OCI-M1 (cell line): ENCODE results near the gene MEFV.
"Not testable (repeated sequence)": the region's sequence is repeated elsewhere in the genome, so short reads cannot be mapped to it uniquely, and the experiment has no call there.

Experiments used
- DNase-seq: peaks from one replicate; lab custom pipeline; 2025; lab: John Stamatoyannopoulos, UW

The MEFV gene

GRCh38 chr16:3215601-3216262 is 40.7 kb downstream of the MEFV start:
- no peak for DNase-seq

DNA sequence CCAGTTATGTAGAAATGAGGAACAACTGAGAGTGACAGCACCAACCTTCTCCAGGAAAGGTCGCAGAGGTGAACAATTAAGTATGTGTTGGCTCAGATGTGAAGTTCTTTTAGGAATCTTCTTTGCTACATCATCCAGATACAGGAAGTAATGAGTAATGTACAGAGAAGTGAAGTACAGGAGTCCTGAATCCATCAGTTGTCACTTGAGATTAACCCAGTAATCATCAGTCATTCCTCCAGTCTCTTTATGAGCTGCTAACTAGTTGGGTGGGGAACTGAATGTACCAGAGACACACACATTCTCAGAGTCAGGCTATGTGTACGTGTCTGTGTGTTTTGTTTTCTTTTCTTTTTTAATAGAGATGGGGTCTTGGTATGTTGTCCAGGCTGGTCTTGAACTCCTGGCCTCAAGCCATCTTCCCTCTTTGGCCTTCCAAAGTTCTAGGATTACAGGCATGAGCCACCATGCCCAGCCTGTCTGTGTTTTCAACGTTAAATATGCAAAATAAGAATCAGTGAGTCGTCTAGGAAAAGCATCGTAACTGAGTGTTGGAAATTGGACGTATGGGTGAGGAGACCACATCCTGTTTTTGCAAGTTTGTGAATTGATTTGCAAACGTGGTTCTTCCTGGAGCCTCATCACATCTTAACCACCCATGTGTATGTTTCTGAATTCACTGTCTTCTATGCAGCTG is 41.4 kb downstream of the MEFV start:
- no peak for DNase-seq

GRCh38 chr16:3212567-3212966 is 43.9 kb downstream of the MEFV start:
- DNase-seq: no peak

DNA sequence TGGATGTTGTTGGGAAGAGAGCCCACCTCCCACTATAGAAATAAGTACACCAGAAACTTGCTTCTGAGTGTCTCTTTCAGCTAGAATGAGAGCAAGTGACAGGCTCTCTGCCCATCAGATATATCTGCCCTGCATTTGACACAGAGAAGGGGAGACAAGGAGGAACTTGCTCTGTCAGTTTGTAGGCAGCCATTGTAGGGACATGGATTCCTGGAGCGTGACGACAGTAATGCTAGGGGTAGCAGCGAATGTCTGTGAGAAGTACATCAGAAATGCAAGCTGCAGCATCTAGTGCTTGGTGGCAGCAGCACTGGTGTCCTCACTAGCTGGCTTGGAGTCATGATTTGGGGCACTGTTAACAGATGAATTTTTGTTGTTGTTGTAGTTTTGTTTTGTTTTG is 44.4 kb downstream of the MEFV start:
- DNase-seq: no peak

GRCh38 chr16:3207086-3207953 is 49.1 kb downstream of the MEFV start:
- DNase-seq: no peak

DNA sequence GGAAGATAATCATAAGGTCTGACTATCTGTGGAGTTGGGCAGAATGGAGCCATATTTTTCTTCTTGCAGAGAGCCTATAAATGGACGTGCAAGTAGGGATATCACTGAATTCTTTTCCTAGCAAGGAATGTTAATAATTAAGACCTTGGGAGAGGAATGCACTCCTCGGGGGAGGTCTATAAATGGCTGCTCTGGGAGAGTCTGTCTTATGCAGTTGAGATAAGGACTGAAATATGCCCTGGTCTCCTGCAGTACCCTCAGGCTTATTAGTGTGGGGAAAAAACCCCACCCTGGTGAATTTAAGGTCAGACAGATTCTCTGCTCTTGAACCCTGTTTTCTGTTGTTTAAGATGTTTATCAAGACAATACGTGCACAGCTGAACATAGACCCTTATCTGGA is 50.5 kb downstream of the MEFV start:
- DNase-seq: peak; percentile 25

- no peak for DNase-seq
Measured at GRCh38 chr16:3202903-3203539, 53.4 kb downstream of the MEFV start.

DNA sequence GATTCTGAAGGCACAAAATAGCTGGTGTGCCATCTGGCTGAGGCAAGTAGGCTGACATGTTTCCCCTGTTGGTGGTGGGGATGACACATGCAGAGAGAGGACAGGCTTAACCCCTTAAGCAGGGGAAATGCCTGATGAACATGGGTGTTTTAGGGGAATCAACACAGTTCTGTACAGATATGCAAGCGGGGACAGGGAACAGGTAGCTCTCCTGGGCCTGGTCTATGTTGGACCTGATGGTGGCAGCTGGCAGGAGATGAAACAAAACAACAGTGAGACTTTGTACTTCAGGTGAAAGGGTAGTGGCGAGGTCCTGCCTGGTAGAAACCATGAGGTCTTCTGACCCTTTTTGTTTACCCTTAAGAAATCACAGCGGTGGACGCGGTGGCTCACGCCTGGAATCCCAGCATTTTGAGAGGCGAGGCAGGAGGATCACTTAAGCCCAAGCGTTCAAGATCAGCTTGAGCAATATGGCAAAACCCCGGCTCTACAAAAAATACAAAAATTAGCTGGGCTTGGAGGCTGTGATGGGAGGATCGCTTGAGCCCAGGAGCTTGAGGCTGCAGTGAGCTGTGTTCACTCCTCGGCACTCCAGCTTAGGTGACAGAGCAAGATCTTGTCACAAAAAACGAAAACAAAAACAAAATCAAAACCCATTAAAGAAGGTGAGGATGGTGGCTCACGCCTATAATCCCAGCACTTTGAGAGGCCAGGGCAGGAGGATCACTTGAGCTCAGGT is 57.9 kb downstream of the MEFV start:
- DNase-seq: no peak

DNA sequence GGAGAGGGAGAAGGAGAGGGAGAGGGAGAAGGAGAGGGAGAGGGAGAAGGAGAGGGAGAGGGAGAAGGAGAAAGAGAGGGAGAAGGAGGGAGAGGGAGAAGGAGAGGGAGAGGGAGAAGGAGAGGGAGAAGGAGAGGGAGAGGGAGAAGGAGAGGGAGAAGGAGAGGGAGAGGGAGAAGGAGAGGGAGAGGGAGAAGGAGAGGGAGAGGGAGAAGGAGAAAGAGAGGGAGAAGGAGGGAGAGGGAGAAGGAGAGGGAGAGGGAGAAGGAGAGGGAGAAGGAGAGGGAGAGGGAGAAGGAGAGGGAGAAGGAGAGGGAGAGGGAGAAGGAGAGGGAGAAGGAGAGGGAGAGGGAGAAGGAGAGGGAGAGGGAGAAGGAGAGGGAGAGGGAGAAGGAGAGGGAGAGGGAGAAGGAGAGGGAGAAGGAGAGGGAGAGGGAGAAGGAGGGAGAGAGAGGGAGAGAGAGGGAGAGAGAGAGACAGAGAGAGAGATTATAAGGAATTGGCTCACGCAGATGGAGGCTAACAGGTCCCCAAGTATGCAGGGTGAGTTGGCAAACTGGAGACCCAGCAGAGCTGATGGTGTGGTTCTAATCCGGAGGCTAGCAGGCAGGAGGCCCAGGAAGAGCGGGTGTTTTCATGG is 58.6 kb downstream of the MEFV start:
- not testable (repeated sequence) for DNase-seq

- DNase-seq: no peak
Measured at GRCh38 chr16:3195975-3196374, 60.5 kb downstream of the MEFV start.

DNA sequence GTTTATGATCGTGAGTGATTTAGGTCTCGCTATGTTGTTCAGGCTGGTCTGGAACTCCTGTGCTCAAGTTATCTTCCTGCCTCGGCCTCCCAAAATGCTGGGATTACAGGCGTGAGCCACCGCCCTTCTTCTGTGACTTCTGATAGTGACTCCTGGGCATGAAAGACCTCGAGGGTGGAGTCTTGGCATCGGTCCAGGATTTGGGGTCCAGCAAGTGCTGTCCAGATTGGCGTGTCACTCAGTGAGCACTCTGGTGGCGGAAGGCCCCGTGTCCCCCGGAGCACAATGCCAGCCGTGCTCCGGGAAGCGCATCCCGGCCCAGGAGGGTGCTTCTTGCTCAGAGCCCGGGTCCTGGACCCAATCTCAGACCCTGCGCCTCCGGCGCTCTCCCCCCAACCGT is 61.6 kb downstream of the MEFV start:
- no peak for DNase-seq

DNA sequence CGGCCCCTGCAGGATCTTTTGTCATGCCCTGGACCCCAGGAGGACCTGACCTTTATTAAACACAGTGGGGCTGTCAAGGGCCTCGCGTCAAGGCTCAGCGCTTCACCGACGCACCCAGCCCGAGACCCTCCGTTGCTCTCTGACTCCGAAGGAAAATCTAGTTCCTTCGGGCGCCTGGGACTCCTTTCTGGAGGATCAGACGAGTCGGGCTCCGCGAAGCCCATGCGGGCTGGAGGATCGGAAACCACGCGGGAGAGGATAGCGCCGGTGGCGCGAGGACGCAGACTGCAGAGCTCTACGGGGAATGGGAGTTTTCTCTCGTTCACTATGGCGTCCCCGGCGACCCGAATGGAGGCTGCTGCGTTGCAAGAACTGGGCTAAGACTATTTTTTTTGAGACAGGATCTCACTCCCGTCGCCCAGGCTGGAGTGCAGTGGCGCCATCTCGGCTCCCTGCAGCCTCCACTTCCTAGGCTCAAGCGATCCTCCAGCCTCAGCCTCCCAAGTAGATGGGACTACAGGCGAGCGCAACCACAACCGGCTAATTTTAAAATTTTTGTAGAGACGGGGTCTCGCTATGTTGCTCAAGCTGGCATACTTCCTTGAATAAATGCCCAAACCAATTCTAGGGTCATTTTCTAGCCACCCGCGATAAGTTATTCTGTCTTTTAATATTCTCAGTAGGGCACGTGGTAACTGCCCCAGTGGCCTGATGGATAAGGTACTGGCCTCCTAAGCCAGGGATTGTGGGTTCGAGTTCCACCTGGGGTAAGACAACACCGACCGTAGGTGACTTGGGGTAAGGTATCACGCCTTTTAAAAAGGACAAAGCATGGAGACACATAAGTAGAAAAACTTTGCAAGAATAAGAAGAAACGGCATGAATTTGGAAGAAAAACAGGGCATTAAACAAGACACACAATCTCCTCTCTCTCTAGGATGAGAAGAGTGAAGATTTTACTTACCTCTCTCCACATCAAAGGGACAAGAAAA is 62.9 kb downstream of the MEFV start:
- DNase-seq: no peak

DNA sequence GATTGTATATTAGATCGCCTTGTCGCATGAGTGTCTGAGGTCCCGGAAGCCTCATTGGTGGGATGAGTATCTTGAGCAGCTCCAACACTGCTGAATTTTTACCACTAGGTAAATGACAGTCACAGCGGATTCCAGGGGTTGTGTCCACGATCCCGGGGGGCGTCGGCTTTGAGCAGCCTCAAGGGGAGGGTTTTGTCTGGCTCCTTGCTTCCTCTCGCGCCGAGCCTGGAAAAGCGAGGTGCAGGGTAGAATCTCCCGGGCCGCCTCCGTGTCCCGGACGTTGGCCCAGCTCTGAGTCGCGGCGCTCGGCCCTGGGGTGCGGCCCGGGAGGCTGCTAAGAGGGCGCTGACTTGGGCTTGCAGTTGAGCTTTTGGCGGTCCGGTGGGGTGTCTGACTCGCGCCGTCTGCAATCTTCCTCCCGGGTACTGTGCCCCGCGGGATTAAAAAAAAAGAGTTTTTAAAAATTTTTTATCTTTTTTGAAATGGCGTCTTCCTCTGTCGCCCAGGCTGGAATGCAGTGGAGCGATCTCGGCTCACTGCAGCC is 63.9 kb downstream of the MEFV start:
- no peak for DNase-seq
